Thoracic aorta (tissue), 2 donors: ENCODE measurements around the gene AVL9. TPM values are rescaled to one million over a fixed set of nuclear protein-coding genes. Genes with fewer than 3 reads are reported as not detected.
"Not testable (repeated sequence)": the region's sequence is repeated elsewhere in the genome, so short reads cannot be mapped to it uniquely, and the experiment has no call there.

Source experiments
- ATAC-seq: fragments of 150-250 bp; one replicate; pipeline ENCODE4 v1.8.0; 2017; ENCODE audit warnings: low read depth; ENCODE audit not compliant: insufficient number of reproducible peaks, low FRiP score
- DNase-seq: peaks from one replicate; pipeline ENCODE4 v3.0.0-alpha.2; 2020; ENCODE audit warnings: low spot score
- H3K27ac ChIP-seq, 2 donors: fragments of 200-600 bp; sonication (generic); 1 replicate in 1 of 2; 2 replicates in 1 of 2; pipeline ENCODE4 v1.5.1; 2016; ENCODE audit warnings: mild to moderate bottlenecking in 2 of 2, moderate library complexity in 2 of 2
- H3K27me3 ChIP-seq: fragments of 200-600 bp; sonication (generic); replicated peaks from 2 replicates; pipeline ENCODE4 v1.6.0; 2016; ENCODE audit warnings: mild to moderate bottlenecking; ENCODE audit not compliant: insufficient read depth
- H3K36me3 ChIP-seq: fragments of 200-600 bp; sonication (generic); one replicate; pipeline ENCODE4 v1.5.1; 2016
- H3K4me1 ChIP-seq, 2 donors: fragments of 200-600 bp; sonication (generic); 1 replicate in 1 of 2; 2 replicates in 1 of 2; pipeline versions ENCODE4 v1.5.1 to v1.6.0; 2016; ENCODE audit warnings: low read depth in 2 of 2, mild to moderate bottlenecking in 1 of 2; ENCODE audit not compliant: control insufficient read depth in 1 of 2
- H3K4me3 ChIP-seq: fragments of 200-600 bp; sonication (generic); 2 replicates; pipeline ENCODE4 v1.5.1; 2016; ENCODE audit warnings: mild to moderate bottlenecking
- H3K9me3 ChIP-seq: fragments of 200-600 bp; sonication (generic); 2 replicates; pipeline ENCODE4 v1.5.1; 2016
- total RNA-seq, 2 donors: library from RNA; depleted of rRNA; stranded (reverse); fragments of >200 nt; gene quantifications; one replicate each; pipeline versions ENCODE4 v1.1.0 to v1.2.3, GENCODE V29; 2016

AVL9 gene
- total RNA-seq, 2 donors from 2014 or later, result 18.3 to 19.5 TPM

DNA sequence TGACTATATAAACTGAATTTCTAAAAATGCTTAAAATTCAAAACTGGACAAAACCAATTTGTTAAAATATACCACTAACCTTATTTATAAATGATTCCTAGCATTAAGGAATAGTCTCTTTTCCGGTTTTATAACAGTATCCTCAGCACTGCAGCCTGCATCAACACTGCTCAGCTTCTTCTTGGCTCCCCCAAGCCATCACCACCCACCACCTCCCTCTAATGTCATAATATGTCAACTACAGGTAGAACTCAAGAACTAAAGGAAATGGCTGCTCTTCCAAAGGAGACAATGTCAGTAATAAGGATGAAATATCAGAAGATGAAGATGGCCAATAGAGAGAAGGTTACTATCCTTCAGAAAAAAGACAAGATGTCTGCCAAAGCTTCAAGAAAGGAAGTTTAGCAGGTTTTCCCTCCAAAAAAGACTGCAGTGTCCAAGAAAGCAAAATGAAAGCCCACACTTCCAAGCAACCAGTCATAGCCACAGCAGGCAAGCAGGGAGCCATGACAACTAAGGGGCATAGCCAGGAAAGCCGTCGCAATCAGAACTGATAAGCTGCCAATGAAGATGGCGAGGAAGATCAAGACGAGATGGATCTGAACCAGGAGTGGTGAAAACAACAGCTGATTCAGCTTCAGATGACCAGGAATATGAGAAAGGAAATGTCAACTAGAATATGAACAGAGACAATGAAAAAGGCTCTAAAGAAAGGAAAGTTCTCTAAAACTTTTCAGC is 141.6 kb downstream of the AVL9 start:
- not testable (repeated sequence) for H3K36me3 ChIP-seq, H3K27me3 ChIP-seq, H3K4me1 ChIP-seq, H3K27ac ChIP-seq, H3K4me3 ChIP-seq, DNase-seq, ATAC-seq, H3K9me3 ChIP-seq

DNA sequence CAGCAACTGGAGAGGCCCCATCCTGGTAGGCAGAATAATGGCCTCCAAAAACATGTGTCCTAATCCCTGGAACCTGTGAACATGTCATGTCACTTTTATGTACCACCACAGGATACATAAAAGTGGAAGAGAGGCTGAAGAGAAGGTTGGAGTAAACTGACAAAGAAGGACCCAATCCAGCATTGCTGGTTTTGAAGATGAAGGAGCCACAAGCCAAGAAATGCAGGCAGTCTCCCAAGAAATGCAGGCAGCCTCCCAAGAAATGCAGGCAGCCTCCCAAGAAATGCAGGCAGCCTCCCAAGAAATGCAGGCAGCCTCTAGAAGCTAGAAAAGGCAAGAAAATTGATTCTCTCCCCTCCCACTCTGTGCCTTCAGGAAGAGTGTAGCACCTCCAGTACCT is 142.3 kb downstream of the AVL9 start:
- DNase-seq, H3K27me3 ChIP-seq, H3K36me3 ChIP-seq, H3K4me1 ChIP-seq, H3K9me3 ChIP-seq, H3K27ac ChIP-seq, ATAC-seq, H3K4me3 ChIP-seq: not testable (repeated sequence)

Other genes with a start within 250 kb of the AVL9 start
- gene LSM5, start 5.1 kb upstream of the AVL9 start, total RNA-seq, result 10 to 100 TPM in 1 of 2 donors, 1 to 10 TPM in 1; 9.2 to 11.3 TPM